ENCODE measurements around the gene WNK4.

- no peak for TF ChIP-seq CTCF (IDR thresholded peaks at IDR 0.05)
- TF ChIP-seq POLR2A (IDR thresholded peaks at IDR 0.05) = no peak
Measured at GRCh38 chr17:42754782-42755181, 25.6 kb upstream of the WNK4 start.

All from thyroid gland (tissue), 4 donors.